ENCODE results near the gene CAPN11. TPM values are rescaled to one million over a fixed set of nuclear protein-coding genes. Genes with fewer than 3 reads are reported as not detected.

The CAPN11 gene
- total RNA-seq, 4 donors from 2014 or later, result 0.42 TPM; not detected in 3

DNA sequence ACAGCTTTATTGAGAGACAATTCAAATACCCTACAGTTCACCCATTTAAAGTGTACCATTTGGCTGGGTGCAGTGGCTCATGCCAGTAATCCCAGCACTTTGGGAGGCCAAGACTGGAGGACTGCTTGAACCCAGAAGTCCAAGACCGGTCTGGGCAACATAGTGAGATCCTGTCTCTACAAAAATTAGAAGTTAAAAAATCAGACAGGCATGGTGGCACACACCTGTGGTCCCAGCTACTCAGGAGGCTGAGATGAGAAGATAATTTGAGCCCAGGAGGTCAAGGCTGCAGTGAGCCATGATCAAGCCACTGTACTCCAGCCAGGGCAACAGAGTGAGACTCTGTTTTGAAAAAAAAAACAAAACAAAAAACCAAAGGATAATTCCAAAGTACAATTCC lies 8.9 kb downstream of the CAPN11 start:
- intact Hi-C loops (cut with DNase I; ENCODE audit: low total_unique reads) (no loop called here), in situ Hi-C loops (cut with MboI; ENCODE audit: low sequenced_read_pairs in 4 of 4) (loop anchor here in 2 of 4 donors (25.0 kb wide), 1 partner anchor 170 kb away; the partner anchor contains the start of gene SPATS1 (in 2 of the 2))
- TF ChIP-seq, protein P1, sequence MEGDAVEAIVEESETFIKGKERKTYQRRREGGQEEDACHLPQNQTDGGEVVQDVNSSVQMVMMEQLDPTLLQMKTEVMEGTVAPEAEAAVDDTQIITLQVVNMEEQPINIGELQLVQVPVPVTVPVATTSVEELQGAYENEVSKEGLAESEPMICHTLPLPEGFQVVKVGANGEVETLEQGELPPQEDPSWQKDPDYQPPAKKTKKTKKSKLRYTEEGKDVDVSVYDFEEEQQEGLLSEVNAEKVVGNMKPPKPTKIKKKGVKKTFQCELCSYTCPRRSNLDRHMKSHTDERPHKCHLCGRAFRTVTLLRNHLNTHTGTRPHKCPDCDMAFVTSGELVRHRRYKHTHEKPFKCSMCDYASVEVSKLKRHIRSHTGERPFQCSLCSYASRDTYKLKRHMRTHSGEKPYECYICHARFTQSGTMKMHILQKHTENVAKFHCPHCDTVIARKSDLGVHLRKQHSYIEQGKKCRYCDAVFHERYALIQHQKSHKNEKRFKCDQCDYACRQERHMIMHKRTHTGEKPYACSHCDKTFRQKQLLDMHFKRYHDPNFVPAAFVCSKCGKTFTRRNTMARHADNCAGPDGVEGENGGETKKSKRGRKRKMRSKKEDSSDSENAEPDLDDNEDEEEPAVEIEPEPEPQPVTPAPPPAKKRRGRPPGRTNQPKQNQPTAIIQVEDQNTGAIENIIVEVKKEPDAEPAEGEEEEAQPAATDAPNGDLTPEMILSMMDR (IDR thresholded peaks at IDR 0.05 in 4 of 5, conservative IDR thresholded peaks at IDR 0.05 in 1 of 5), result no peak
- TF ChIP-seq POLR2A (IDR thresholded peaks at IDR 0.05), result no peak
- H3K9me3 ChIP-seq, result no peaks in the 10 kb centered on the region
- no peak overlapping the region for H3K27ac ChIP-seq
- no peaks in the 10 kb centered on the region for H3K36me3 ChIP-seq
- H3K4me3 ChIP-seq, result no peak overlapping the region
- DNase-seq, result no peak
- H3K27me3 ChIP-seq, result no peaks in the 10 kb centered on the region
- ATAC-seq, result no peak
- H3K4me1 ChIP-seq, result peaks cover 0 to 2% of the 10 kb centered on the region in 2 donors

- H3K27ac ChIP-seq, result no peak overlapping the region
- in situ Hi-C loops (cut with MboI; ENCODE audit: low sequenced_read_pairs in 4 of 4) (loop anchor here in 2 of 4 donors (25.0 kb wide), 1 partner anchor 168 kb away; the partner anchor contains the start of gene SPATS1 (in 2 of the 2)), intact Hi-C loops (cut with DNase I; ENCODE audit: low total_unique reads) (no loop called here)
- no peaks in the 10 kb centered on the region for H3K36me3 ChIP-seq
- DNase-seq, result no peak
- ATAC-seq, result no peak
- no peaks in the 10 kb centered on the region for H3K27me3 ChIP-seq
- no peak for TF ChIP-seq POLR2A (IDR thresholded peaks at IDR 0.05)
- TF ChIP-seq, protein P1 (IDR thresholded peaks at IDR 0.05 in 4 of 5, conservative IDR thresholded peaks at IDR 0.05 in 1 of 5), result no peak
- peaks cover 0 to 7% of the 10 kb centered on the region in 2 donors for H3K4me1 ChIP-seq
- no peaks in the 10 kb centered on the region for H3K9me3 ChIP-seq
- no peak overlapping the region for H3K4me3 ChIP-seq
These were observed 10.5 kb downstream of the CAPN11 start for GRCh38 chr6:44169154-44169553.

DNA sequence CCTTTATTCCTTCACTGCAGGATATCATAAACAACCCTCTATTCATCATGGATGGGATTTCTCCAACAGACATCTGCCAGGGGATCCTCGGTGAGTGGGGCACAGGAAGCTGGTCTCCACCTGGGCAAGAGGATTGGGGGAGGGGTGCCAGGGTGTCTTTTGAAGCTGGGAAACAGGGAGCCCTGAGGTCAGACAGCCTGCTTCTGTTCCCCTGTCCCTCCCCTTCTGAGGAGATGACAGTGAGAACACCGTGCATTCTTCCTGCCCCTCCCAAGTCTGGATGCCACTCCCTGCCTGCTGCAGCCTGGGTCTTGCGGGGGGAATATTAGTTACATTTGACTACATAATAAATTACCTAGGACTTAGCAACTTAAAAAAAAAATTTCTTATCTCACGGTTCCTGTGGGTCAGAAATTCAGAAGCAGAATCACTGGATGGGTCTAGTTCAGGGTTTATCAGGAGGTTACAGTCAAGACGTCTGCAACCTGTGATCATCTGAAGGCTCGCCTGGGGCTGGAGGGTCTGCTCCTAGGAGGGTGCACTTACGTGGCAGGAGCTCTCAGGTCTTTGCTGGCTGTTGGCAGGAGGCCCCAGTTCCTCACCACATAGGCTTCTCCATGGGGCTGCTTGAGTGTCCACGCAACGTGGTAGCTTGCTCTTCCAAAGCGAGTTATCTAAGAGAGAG lies 11.4 kb downstream of the CAPN11 start:
- Histone ChIP-seq H3K27ac (no peak overlapping the region), H3K9me3 (no peaks in the 10 kb centered on the region), H3K27me3 (no peaks in the 10 kb centered on the region), H3K36me3 (no peaks in the 10 kb centered on the region), H3K4me1 (peaks cover 0 to 7% of the 10 kb centered on the region in 2 donors), H3K4me3 (no peak overlapping the region)
- ATAC-seq (no peak), DNase-seq (no peak)
- TF ChIP-seq, protein P1 (IDR thresholded peaks at IDR 0.05 in 4 of 5, conservative IDR thresholded peaks at IDR 0.05 in 1 of 5), result no peak
- no peak for TF ChIP-seq POLR2A (IDR thresholded peaks at IDR 0.05)
- in situ Hi-C loops (cut with MboI; ENCODE audit: low sequenced_read_pairs in 4 of 4), result loop anchor here in 3 of 4 donors (5.0 to 25.0 kb wide), 3 partner anchors 65 to 167 kb away; partner anchors contain the start of gene SPATS1 (in 2 of the 3)
- intact Hi-C loops (cut with DNase I; ENCODE audit: low total_unique reads), result loop anchor here (5.0 kb wide), 2 partner anchors 47 to 167 kb away; partner anchors contain the start of gene MYMX

DNA sequence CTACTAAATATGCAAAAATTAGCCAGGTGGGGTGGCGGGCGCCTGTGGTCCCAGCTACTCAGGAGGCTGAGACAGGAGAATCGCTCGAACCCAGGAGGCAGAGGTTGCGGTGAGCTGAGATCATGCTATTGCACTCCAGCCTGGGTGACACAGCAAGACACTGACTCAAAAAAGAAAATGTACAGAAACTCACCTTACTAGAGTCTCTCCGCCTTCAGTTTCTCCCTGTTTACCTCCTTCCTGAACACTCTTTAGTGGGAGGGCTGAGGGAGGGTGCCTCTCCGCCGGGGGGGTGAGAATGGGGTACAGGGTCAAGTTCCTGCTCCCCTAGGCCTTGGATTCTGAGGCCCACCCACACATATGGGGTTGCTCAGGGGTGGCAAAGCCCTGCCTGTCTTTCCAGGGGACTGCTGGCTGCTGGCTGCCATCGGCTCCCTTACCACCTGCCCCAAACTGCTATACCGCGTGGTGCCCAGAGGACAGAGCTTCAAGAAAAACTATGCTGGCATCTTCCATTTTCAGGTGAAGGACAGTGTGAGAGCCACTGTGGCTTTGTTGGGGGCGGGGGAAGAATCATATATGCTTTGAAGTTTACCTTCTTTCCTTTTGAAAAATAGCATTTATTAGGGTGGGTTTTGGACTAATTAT lies 13.4 kb downstream of the CAPN11 start:
- intact Hi-C loops (cut with DNase I; ENCODE audit: low total_unique reads), result loop anchor here (1.0 to 5.0 kb wide), 5 partner anchors 45 to 165 kb away; partner anchors contain the start of genes MYMX and SLC35B2
- TF ChIP-seq POLR2A (IDR thresholded peaks at IDR 0.05), result no peak
- TF ChIP-seq, protein P1 (IDR thresholded peaks at IDR 0.05 in 4 of 5, conservative IDR thresholded peaks at IDR 0.05 in 1 of 5), result no peak
- ATAC-seq (no peak), DNase-seq (no peak)
- Histone ChIP-seq H3K36me3 (no peaks in the 10 kb centered on the region), H3K4me1 (peaks cover 0 to 7% of the 10 kb centered on the region in 2 donors), H3K27me3 (no peaks in the 10 kb centered on the region), H3K27ac (no peak overlapping the region), H3K4me3 (no peak overlapping the region), H3K9me3 (no peaks in the 10 kb centered on the region)
- in situ Hi-C loops (cut with MboI; ENCODE audit: low sequenced_read_pairs in 4 of 4), result loop anchor here in 3 of 4 donors (5.0 to 25.0 kb wide), 3 partner anchors 63 to 165 kb away; partner anchors contain the start of gene SPATS1 (in 2 of the 3)

All from gastrocnemius medialis (tissue), 4 donors.